Gastroesophageal sphincter (tissue), 3 donors: Measurements from ENCODE around the gene GTF3C4.

ENCODE experiments used
- POLR2A ChIP-seq, 2 donors: fragments of 450-650 bp; IDR thresholded peaks; one replicate each; pipeline ENCODE4 v1.6.1; 2017; ENCODE audit warnings: antibody characterized with exemption in 2 of 2, mild to moderate bottlenecking in 2 of 2, moderate library complexity in 1 of 2
- TF ChIP-seq, protein P1 (sequence below), 4 experiments: fragments of 200-600 bp in 2 of 4; fragments of 450-650 bp in 2 of 4; sonication (generic) in 1 of 4; IDR thresholded peaks; one replicate each; pipeline ENCODE4 v1.5.1; 2017 to 2019; ENCODE audit warnings: antibody characterized with exemption in 4 of 4, mild to moderate bottlenecking in 2 of 4, moderate library complexity in 2 of 4

DNA sequence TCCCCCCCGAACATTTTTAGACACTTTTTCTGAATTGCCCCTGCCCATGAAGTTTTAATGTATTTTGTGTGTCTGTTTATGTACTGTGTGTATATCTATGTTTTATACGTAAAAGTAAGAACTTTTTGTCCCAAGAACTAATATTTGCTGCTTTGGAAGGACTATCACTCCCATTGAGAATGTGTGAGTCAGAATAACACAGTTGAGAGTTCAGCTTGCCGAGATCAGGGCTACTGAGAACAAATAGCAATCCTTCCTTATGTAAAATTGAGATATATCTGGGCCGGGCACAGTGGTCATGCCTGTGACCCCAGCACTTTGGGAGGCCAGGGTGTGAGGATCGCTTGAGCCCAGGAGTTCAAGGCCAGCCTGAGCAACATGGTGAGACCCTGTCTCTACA lies 11.3 kb downstream of the GTF3C4 start:
- TF ChIP-seq, protein P1, sequence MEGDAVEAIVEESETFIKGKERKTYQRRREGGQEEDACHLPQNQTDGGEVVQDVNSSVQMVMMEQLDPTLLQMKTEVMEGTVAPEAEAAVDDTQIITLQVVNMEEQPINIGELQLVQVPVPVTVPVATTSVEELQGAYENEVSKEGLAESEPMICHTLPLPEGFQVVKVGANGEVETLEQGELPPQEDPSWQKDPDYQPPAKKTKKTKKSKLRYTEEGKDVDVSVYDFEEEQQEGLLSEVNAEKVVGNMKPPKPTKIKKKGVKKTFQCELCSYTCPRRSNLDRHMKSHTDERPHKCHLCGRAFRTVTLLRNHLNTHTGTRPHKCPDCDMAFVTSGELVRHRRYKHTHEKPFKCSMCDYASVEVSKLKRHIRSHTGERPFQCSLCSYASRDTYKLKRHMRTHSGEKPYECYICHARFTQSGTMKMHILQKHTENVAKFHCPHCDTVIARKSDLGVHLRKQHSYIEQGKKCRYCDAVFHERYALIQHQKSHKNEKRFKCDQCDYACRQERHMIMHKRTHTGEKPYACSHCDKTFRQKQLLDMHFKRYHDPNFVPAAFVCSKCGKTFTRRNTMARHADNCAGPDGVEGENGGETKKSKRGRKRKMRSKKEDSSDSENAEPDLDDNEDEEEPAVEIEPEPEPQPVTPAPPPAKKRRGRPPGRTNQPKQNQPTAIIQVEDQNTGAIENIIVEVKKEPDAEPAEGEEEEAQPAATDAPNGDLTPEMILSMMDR (IDR thresholded peaks at IDR 0.05): no peak
- no peak for TF ChIP-seq POLR2A (IDR thresholded peaks at IDR 0.05)
